Muscle of leg (tissue), 16 donors: ENCODE results near the gene USP46. TPM values are rescaled to one million over a fixed set of nuclear protein-coding genes. Genes with fewer than 3 reads are reported as not detected.

Experiments used
- DNase-seq: peaks from one replicate; pipeline ENCODE4 v3.0.0; 2013
- H3K27ac ChIP-seq: one replicate; pipeline ENCODE4 v1.5.1; 2013; ENCODE audit warnings: mild to moderate bottlenecking, low read length, control low read depth
- H3K27me3 ChIP-seq: one replicate; pipeline ENCODE4 v1.6.1; 2013; ENCODE audit warnings: low read length; ENCODE audit not compliant: control insufficient read depth, insufficient read depth
- H3K36me3 ChIP-seq: one replicate; pipeline ENCODE4 v1.6.1; 2013; ENCODE audit warnings: low read length; ENCODE audit not compliant: control insufficient read depth, insufficient read depth
- H3K4me1 ChIP-seq: one replicate; pipeline ENCODE4 v1.6.1; 2013; ENCODE audit warnings: low read length; ENCODE audit not compliant: control insufficient read depth, insufficient read depth
- H3K4me3 ChIP-seq: one replicate; pipeline ENCODE4 v1.5.1; 2013; ENCODE audit warnings: low read length, control low read depth
- H3K9me3 ChIP-seq: replicated peaks from 2 replicates; pipeline ENCODE4 v1.6.1; 2013; ENCODE audit warnings: low read depth, low read length; ENCODE audit not compliant: control insufficient read depth
- WGBS: methylation state at CpG from one replicate; pipeline ENCODE4 v1.1.5; 2013; ENCODE audit warnings: missing lambda C conversion rate; ENCODE audit not compliant: insufficient coverage; 5-methylcytosine and 5-hydroxymethylcytosine counted together
- long read RNA-seq, 11 donors: transcript quantifications; one replicate each; lab custom pipeline, GENCODE V29; 2026
- polyA plus RNA-seq, 8 donors: library from polyadenylated mRNA; unstranded; fragments of 120-200 nt; gene quantifications; one replicate each; pipeline versions ENCODE4 v1.2.1 to v1.2.3, GENCODE V29; 2013; ENCODE audit warnings: inconsistent platforms in 1 of 8, low replicate concordance in 1 of 8; ENCODE audit not compliant: insufficient read length in 8 of 8, insufficient read depth in 1 of 8
- total RNA-seq: library from RNA; stranded (reverse); fragments of 120-200 nt; gene quantifications from one replicate; pipeline ENCODE4 v1.2.4, GENCODE V29; 2013

The USP46 gene
- 20.6 TPM for total RNA-seq
- 10 to 100 TPM; 19.5 to 27.3 (median 25.3) TPM for polyA plus RNA-seq
- long read RNA-seq, donor 1, full-length matches to known transcripts = 1 of 1 reads
- long read RNA-seq, donor 1, partial matches to known transcripts = 0 of 1 reads
- long read RNA-seq, donor 1, other reads (novel, unspliced or antisense) = 0 of 1 reads
- long read RNA-seq, donor 2 = 0 reads
- long read RNA-seq, donor 3, full-length matches to known transcripts = 3 of 3 reads
- long read RNA-seq, donor 3, partial matches to known transcripts = 0 of 3 reads
- long read RNA-seq, donor 3, other reads (novel, unspliced or antisense) = 0 of 3 reads
- long read RNA-seq, donor 4, full-length matches to known transcripts = 4 of 4 reads
- long read RNA-seq, donor 4, partial matches to known transcripts = 0 of 4 reads
- long read RNA-seq, donor 4, other reads (novel, unspliced or antisense) = 0 of 4 reads
- long read RNA-seq, donor 5, full-length matches to known transcripts = 8 of 8 reads
- long read RNA-seq, donor 5, partial matches to known transcripts = 0 of 8 reads
- long read RNA-seq, donor 5, other reads (novel, unspliced or antisense) = 0 of 8 reads
- long read RNA-seq, donor 6, full-length matches to known transcripts = 8 of 13 reads
- long read RNA-seq, donor 6, partial matches to known transcripts = 5 of 13 reads
- long read RNA-seq, donor 6, other reads (novel, unspliced or antisense) = 0 of 13 reads
- long read RNA-seq, donor 7, full-length matches to known transcripts = 4 of 4 reads
- long read RNA-seq, donor 7, partial matches to known transcripts = 0 of 4 reads
- long read RNA-seq, donor 7, other reads (novel, unspliced or antisense) = 0 of 4 reads
- long read RNA-seq, donor 8, full-length matches to known transcripts = 4 of 4 reads
- long read RNA-seq, donor 8, partial matches to known transcripts = 0 of 4 reads
- long read RNA-seq, donor 8, other reads (novel, unspliced or antisense) = 0 of 4 reads
- long read RNA-seq, donor 9, full-length matches to known transcripts = 2 of 2 reads
- long read RNA-seq, donor 9, partial matches to known transcripts = 0 of 2 reads
- long read RNA-seq, donor 9, other reads (novel, unspliced or antisense) = 0 of 2 reads
- long read RNA-seq, donor 10, full-length matches to known transcripts = 8 of 8 reads
- long read RNA-seq, donor 10, partial matches to known transcripts = 0 of 8 reads
- long read RNA-seq, donor 10, other reads (novel, unspliced or antisense) = 0 of 8 reads
- long read RNA-seq, donor 11, full-length matches to known transcripts = 2 of 2 reads
- long read RNA-seq, donor 11, partial matches to known transcripts = 0 of 2 reads
- long read RNA-seq, donor 11, other reads (novel, unspliced or antisense) = 0 of 2 reads

- Histone ChIP-seq H3K27me3 (no peaks in the 10 kb centered on the region), H3K27ac (peak within 1 kb of the TSS; percentile 87), H3K4me3 (peak within 1 kb of the TSS; percentile 82), H3K9me3 (peaks cover 7% of the 10 kb centered on the region), H3K36me3 (peaks cover 8% of the 10 kb centered on the region), H3K4me1 (peaks cover 21% of the 10 kb centered on the region)
- under 1% methylated on average over 84 of the region's 94 CpGs for WGBS
- peak; percentile 95 for DNase-seq
Observed at GRCh38 chr4:52659001-52659721, at the start of gene USP46. USP46 (minus strand) TSS chr4:52659301; CDS start chr4:52659150, 151 bp downstream.

GRCh38 chr4:52704661-52705060, 45.6 kb upstream of the USP46 start:
- Histone ChIP-seq H3K27ac (no peak overlapping the region), H3K9me3 (no peaks in the 10 kb centered on the region), H3K4me3 (no peak overlapping the region), H3K27me3 (no peaks in the 10 kb centered on the region), H3K4me1 (no peaks in the 10 kb centered on the region), H3K36me3 (no peaks in the 10 kb centered on the region)
- 80% methylated on average over 1 of the region's 3 CpGs for WGBS
- peak; percentile 39 for DNase-seq

- no peaks in the 10 kb centered on the region for H3K9me3 ChIP-seq
- no peak overlapping the region for H3K27ac ChIP-seq
- H3K36me3 ChIP-seq = no peaks in the 10 kb centered on the region
- H3K4me3 ChIP-seq = no peak overlapping the region
- H3K27me3 ChIP-seq = no peaks in the 10 kb centered on the region
- no peak for DNase-seq
- H3K4me1 ChIP-seq = no peaks in the 10 kb centered on the region
- WGBS = no CpG with 5 or more reads among the region's 1 CpG
Observed at GRCh38 chr4:52704133-52704532, 45.0 kb upstream of the USP46 start.

- H3K4me1 ChIP-seq = no peaks in the 10 kb centered on the region
- H3K4me3 ChIP-seq = no peak overlapping the region
- no peak overlapping the region for H3K27ac ChIP-seq
- H3K36me3 ChIP-seq = no peaks in the 10 kb centered on the region
- WGBS = 91% methylated on average over 1 of the region's 3 CpGs
- no peaks in the 10 kb centered on the region for H3K9me3 ChIP-seq
- H3K27me3 ChIP-seq = no peaks in the 10 kb centered on the region
- DNase-seq = no peak
Observed at GRCh38 chr4:52701207-52701606, 42.1 kb upstream of the USP46 start.

GRCh38 chr4:52694936-52695335, 35.8 kb upstream of the USP46 start:
- DNase-seq = peak; percentile 66
- H3K27ac ChIP-seq = no peak overlapping the region
- H3K9me3 ChIP-seq = peaks cover 6% of the 10 kb centered on the region
- H3K4me1 ChIP-seq = no peaks in the 10 kb centered on the region
- no peaks in the 10 kb centered on the region for H3K36me3 ChIP-seq
- no peak overlapping the region for H3K4me3 ChIP-seq
- H3K27me3 ChIP-seq = no peaks in the 10 kb centered on the region
- no CpG with 5 or more reads among the region's 2 CpGs for WGBS

GRCh38 chr4:52693492-52693891, 34.4 kb upstream of the USP46 start:
- Histone ChIP-seq H3K27me3 (no peaks in the 10 kb centered on the region), H3K27ac (no peak overlapping the region), H3K9me3 (peaks cover 6% of the 10 kb centered on the region), H3K4me1 (no peaks in the 10 kb centered on the region), H3K4me3 (no peak overlapping the region), H3K36me3 (no peaks in the 10 kb centered on the region)
- no peak for DNase-seq

- no peak overlapping the region for H3K27ac ChIP-seq
Observed at GRCh38 chr4:52689096-52689495, 30.0 kb upstream of the USP46 start.

GRCh38 chr4:52687696-52688095, 28.6 kb upstream of the USP46 start:
- no peak for DNase-seq
- no peak overlapping the region for H3K4me3 ChIP-seq
- H3K27me3 ChIP-seq = no peaks in the 10 kb centered on the region
- H3K27ac ChIP-seq = no peak overlapping the region
- H3K9me3 ChIP-seq = no peaks in the 10 kb centered on the region
- H3K4me1 ChIP-seq = no peaks in the 10 kb centered on the region
- no peaks in the 10 kb centered on the region for H3K36me3 ChIP-seq
- 76% methylated on average over 2 of the region's 3 CpGs for WGBS

More at GRCh38 chr4:52689096-52689495, 30.0 kb upstream of the USP46 start:
- Histone ChIP-seq H3K36me3 (no peaks in the 10 kb centered on the region), H3K4me1 (no peaks in the 10 kb centered on the region), H3K27me3 (no peaks in the 10 kb centered on the region), H3K9me3 (peaks cover 6% of the 10 kb centered on the region), H3K4me3 (no peak overlapping the region)
- DNase-seq = no peak

- H3K27ac ChIP-seq = no peak overlapping the region
- no peak for DNase-seq
- no peaks in the 10 kb centered on the region for H3K9me3 ChIP-seq
- H3K4me3 ChIP-seq = no peak overlapping the region
- H3K27me3 ChIP-seq = no peaks in the 10 kb centered on the region
- H3K4me1 ChIP-seq = no peaks in the 10 kb centered on the region
- WGBS = 86% methylated on average over 2 of the region's 6 CpGs
- no peaks in the 10 kb centered on the region for H3K36me3 ChIP-seq
Observed at GRCh38 chr4:52685316-52685715, 26.2 kb upstream of the USP46 start.
